GM18520 (cell line): ENCODE measurements around the gene CATSPER4.
A peak's percentile ranks its signal among the peaks of the same experiment; 100 is the strongest.
"Not testable (repeated sequence)": the region's sequence is repeated elsewhere in the genome, so short reads cannot be mapped to it uniquely, and the experiment has no call there.

ENCODE experiments used
- ATAC-seq: cut with Tn5 transposase; IDR thresholded peaks from one replicate; pipeline ENCODE4 v1.9.1; 2021; ENCODE audit not compliant: unreplicated experiment

CATSPER4 gene

GRCh38 chr1:26189331-26189730 lies 1.1 kb upstream of the CATSPER4 start:
- ATAC-seq, result no peak

GRCh38 chr1:26189751-26190275 lies 589 bp upstream of the CATSPER4 start:
- no peak for ATAC-seq

- ATAC-seq, result no peak
These were observed 1.3 kb downstream of the CATSPER4 start for GRCh38 chr1:26191739-26192138.

- no peak for ATAC-seq
These were observed 5.4 kb downstream of the CATSPER4 start for GRCh38 chr1:26195805-26196204.

GRCh38 chr1:26197301-26197700 lies 6.9 kb downstream of the CATSPER4 start:
- ATAC-seq, result no peak

GRCh38 chr1:26197813-26198212 lies 7.4 kb downstream of the CATSPER4 start:
- ATAC-seq, result no peak

DNA sequence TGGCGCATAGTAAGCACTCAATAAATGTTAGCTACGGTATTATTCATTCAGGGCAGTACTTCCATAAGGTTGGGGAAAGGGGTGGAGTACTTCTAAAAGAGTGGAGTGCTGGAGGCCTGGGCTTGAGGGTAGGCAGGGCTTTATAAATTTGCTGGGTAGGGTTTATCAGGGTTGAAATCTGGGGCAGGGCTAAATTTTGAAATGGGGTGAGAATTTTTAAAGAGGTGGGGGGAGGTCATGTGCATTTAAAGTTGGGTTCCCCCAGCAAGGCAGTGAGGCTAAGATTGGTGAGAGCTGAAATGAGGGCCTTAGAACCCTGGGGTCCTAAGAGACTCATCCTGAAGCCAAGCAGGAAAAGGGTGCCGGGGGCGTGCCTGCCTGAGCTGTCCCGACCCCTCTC lies 10.0 kb downstream of the CATSPER4 start:
- no peak for ATAC-seq

DNA sequence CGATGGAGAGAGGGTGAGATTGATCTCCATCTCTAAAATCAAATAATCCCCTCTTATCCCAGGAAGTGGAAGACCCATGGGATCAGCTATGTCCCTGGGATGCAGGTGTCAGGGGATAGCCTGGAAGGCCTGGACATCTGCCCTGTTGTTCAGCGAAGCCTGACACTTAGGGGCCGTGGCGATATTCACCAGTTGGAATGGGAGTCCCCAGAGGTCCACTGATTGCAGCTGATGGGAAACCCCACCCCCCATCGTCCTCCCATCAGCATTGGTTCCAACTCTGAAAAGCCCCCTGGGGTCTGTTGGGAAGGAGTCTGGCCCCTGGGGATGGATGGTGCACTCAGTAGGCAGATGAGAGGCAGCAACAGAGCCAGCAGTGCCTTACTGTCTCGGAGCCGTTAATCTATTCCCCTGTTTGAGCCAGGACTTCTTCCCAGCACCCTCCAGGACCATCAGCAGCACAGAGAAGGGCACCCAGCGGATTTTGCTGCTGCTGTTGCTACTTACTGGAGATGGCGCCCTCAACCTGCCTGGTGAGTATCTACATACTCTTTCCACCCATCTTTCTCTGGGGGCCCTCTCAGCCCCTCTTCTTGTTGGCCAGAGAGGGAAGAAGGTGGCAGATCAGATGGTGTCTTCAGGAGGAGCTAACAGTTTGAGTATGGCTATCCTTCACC lies 13.4 kb downstream of the CATSPER4 start:
- ATAC-seq, result no peak

DNA sequence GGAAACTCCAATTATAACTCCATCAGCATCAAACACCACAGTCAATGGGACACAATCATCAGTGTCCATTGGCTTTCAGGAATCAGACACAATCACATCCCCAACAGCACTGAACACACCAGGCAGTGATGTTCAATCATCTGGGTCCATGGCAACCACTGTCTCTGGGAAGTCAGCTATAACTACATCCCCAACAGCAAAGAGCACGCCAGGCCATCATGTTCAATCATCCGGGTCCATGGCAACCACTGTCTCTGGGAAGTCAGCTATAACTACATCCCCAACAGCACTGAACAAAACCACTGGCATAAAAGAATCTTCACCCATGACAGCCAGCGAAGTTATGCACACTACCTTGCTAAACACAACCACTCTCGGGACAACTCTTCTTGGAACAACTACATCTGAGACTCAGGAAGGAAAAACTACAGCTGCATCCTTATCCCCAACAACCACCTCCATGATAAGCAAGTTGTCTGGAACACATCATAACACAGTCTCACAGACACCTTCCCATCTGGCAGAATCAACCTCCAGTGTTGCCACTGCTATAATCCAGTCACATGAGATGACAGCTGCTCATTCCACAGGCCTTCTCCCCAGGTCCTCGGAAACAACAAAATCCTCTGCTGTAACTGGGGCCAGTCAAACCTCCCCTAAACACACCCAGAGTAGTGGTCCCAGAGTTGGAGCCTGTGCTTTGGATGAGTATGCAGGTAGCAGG lies 19.9 kb downstream of the CATSPER4 start:
- ATAC-seq, result no peak

GRCh38 chr1:26212726-26213125 lies 22.3 kb downstream of the CATSPER4 start:
- ATAC-seq, result no peak

GRCh38 chr1:26213335-26213905 lies 23.0 kb downstream of the CATSPER4 start:
- ATAC-seq, result no peak

GRCh38 chr1:26215246-26215645 lies 24.8 kb downstream of the CATSPER4 start:
- ATAC-seq, result no peak

DNA sequence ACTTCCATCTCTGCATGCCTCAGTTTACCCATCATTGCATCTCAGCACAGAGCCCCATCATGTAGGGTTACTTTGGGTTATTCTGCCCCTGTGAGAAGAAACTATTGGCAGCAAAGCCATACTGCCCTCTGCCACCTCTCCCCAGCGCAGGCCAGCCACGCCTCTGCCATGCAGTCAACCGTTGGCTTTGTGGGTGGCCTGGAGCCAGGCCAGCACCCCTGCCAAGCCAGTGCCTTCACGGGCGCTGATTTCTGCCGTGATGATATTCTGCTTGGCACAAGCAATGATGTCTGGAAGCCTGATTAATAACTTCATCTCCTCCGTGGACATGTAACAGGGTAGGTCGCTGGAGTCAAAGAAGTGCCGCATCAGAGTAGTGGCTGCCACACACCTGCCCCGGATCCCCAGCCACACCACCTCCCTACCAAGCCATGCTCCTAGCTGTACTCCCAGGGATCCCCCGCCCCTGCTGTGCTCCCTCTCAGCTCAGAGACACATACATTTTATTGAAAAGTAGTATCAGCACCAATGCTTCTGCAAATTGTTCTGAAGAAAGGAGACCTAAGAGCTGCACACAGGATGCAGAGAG lies 28.6 kb downstream of the CATSPER4 start:
- no peak for ATAC-seq

DNA sequence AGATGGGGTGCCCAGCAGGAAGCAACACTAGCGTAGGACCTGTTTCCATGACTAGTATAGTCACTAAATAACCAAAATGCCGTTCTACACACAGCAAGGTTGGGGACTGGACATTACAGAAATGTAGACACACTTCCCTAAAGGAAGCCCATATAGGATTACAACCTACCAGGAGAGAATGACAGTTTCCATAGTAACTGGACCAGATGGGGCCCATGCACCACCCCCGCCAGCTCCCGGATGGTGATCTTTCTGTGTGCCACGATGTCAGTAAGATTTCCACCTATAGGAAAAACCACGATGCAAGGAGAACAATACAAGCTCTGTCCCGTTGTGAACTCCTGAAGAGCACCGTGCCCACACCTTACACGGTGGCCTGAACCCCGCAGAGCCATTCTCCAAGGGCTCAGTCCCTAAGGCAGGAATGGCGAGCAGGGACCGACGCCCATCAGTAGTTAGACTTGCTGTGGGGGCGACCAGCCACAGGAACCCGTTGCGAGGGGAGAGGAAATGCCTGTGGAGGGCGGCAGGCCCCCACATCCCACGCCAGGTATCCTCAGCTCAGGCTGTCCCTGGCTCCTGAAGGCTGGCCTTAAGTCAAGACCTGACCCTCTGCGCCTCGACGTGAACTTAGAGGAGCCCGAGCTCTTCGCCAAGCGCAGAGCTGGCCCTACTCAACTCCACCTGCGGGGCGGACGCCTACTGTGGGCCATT lies 30.0 kb downstream of the CATSPER4 start:
- ATAC-seq, result no peak

DNA sequence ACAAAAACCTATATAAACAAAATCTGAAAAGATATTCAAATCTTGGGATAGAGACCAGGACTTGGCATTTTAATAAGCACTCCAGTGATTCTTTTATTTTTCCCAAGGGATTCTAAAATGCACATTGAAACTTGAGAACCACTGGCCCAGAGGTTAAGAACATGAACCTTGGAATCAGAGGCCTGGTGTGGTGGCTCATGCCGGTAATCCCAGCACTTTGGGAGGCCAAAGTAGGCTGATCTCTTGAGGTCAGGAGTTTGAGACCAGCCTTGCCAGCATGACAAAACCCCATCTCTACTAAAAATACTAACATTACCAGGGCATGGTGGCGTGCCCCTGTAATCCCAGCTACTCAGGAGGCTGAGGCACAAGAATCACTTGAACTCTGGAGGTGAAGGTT lies 30.7 kb downstream of the CATSPER4 start:
- no peak for ATAC-seq

DNA sequence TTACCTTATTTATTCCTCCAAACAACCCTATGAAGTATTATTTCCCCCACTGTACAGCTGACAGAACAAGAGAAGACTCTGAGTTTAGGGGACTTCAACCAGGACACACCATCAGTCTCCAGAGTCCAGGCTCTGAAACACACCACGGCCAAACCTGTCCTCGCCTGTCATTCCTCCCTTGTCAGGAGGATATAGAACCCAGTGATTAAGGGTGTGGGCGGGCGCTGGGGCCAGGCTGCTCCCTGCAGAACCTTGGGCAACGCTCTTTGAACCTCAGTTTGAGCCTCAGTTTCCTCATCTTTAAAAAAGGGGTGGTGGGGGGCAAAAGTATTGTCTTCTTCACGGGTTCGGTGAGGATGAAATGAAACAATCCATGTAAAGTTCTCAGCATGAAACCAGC lies 34.2 kb downstream of the CATSPER4 start:
- ATAC-seq, result no peak

GRCh38 chr1:26225033-26225831 lies 34.8 kb downstream of the CATSPER4 start:
- no peak for ATAC-seq

- ATAC-seq, result not testable (repeated sequence)
These were observed 40.3 kb downstream of the CATSPER4 start for GRCh38 chr1:26230682-26231081.

GRCh38 chr1:26233903-26234643 lies 43.7 kb downstream of the CATSPER4 start, which contains the start of gene CEP85:
CEP85 (plus strand) TSS chr1:26234200; CDS start chr1:26239784, 5,584 bp downstream.
- ATAC-seq, result peak; percentile 87
